WI38 (cell line): ENCODE results near the gene PRDM16.

Source experiments
- H3K4me3 ChIP-seq: 2 replicates; pipeline ENCODE4 v1.5.1; 2011; ENCODE audit warnings: low read depth, mild to moderate bottlenecking, control low read depth, low read length
- TF ChIP-seq, protein P1 (sequence below): IDR thresholded peaks from 2 replicates; pipeline ENCODE4 v1.5.1; 2012; ENCODE audit warnings: low read depth, mild to moderate bottlenecking, control low read depth, low read length

PRDM16 gene

DNA sequence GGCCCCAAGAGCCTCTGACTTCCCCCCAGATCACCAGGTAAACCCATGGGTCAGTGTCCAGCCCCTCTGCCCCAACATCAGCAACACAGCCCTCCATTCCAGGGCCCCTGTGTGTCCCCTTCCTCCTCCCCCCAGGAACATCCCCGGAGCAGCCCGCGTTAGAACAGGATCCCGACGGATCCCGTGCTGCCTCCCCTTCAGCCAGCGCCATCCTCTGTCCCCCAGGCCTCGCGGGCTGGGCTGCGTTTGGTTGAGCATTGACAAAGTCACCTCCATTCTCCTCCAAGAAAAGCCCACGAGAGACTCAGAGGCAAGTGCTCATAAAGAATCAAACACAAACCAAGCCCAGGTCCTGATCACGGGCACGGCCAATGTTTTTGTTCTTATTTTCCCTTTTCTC is 225.4 kb downstream of the PRDM16 start:
- H3K4me3 ChIP-seq: no peak overlapping the region
- TF ChIP-seq, protein P1, sequence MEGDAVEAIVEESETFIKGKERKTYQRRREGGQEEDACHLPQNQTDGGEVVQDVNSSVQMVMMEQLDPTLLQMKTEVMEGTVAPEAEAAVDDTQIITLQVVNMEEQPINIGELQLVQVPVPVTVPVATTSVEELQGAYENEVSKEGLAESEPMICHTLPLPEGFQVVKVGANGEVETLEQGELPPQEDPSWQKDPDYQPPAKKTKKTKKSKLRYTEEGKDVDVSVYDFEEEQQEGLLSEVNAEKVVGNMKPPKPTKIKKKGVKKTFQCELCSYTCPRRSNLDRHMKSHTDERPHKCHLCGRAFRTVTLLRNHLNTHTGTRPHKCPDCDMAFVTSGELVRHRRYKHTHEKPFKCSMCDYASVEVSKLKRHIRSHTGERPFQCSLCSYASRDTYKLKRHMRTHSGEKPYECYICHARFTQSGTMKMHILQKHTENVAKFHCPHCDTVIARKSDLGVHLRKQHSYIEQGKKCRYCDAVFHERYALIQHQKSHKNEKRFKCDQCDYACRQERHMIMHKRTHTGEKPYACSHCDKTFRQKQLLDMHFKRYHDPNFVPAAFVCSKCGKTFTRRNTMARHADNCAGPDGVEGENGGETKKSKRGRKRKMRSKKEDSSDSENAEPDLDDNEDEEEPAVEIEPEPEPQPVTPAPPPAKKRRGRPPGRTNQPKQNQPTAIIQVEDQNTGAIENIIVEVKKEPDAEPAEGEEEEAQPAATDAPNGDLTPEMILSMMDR: no peak

- TF ChIP-seq, protein P1: no peak
- no peak overlapping the region for H3K4me3 ChIP-seq
Observed at GRCh38 chr1:3295846-3296245, 226.8 kb downstream of the PRDM16 start.

DNA sequence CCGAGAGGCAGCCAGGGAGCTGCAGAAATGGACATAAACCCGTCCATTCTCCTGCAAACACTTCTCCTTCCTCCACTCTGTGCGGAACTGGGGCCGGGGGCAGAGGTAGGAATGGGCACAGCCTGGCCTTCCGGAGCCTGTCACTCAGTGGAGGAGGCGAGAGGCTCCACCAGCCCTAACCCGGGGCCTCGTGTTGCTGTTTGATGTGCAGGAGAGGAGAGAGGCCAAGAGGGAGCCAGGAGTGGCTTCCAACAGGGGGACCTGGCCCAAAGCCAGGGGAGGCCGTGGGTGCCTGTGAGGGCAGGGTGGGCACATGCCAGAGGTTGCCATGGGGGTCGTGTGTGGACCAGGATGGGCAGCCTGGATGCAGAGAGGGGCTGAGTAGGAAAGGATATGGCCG is 227.3 kb downstream of the PRDM16 start:
- no peak overlapping the region for H3K4me3 ChIP-seq
- TF ChIP-seq, protein P1: no peak

DNA sequence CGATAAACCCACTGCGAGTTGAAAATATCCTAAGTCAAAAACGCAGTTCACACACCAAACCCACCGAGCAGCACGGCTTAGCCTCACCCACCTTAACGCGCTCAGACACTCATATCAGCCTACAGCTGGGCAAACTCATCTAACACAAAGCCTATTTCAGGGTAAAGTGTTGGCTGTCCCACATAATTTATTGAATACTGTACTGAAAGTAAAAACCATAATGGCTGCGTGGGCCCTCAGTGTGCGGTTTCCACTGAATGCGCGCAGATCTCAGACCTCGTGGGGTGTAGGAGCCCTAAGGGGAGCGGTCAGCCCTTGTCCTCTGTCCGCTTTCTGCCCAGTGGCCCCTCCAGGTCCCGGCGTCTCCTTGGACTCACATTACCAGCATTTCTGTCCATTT is 227.8 kb downstream of the PRDM16 start:
- no peak overlapping the region for H3K4me3 ChIP-seq
- TF ChIP-seq, protein P1: no peak

- no peak overlapping the region for H3K4me3 ChIP-seq
- TF ChIP-seq, protein P1: no peak
Observed at GRCh38 chr1:3297756-3298155, 228.8 kb downstream of the PRDM16 start.

GRCh38 chr1:3298197-3298596 is 229.2 kb downstream of the PRDM16 start:
- no peak overlapping the region for H3K4me3 ChIP-seq
- TF ChIP-seq, protein P1: no peak

GRCh38 chr1:3304246-3304645 is 235.2 kb downstream of the PRDM16 start:
- TF ChIP-seq, protein P1: no peak
- no peak overlapping the region for H3K4me3 ChIP-seq
